ENCODE data around the gene SEPTIN6. TPM values are rescaled to one million over a fixed set of nuclear protein-coding genes. Genes with fewer than 3 reads are reported as not detected.

Gene SEPTIN6
- total RNA-seq: 10 to 100 TPM; 11.5 to 18.7 TPM
- 46.6 TPM for polyA plus RNA-seq (2013, experiment 1 of 2)
- polyA plus RNA-seq (2013, experiment 2 of 2): 40.6 TPM
- long read RNA-seq, experiment 1, partial matches to known transcripts: 2 of 4 reads
- long read RNA-seq, experiment 1, other reads (novel, unspliced or antisense): 2 of 4 reads
- long read RNA-seq, experiment 2, full-length matches to known transcripts: 30 of 46 reads
- long read RNA-seq, experiment 2, partial matches to known transcripts: 5 of 46 reads
- long read RNA-seq, experiment 2, other reads (novel, unspliced or antisense): 11 of 46 reads
- long read RNA-seq, experiment 3, full-length matches to known transcripts: 13 of 19 reads
- long read RNA-seq, experiment 3, partial matches to known transcripts: 3 of 19 reads
- long read RNA-seq, experiment 3, other reads (novel, unspliced or antisense): 3 of 19 reads
- long read RNA-seq, experiment 4, full-length matches to known transcripts: 19 of 28 reads
- long read RNA-seq, experiment 4, partial matches to known transcripts: 6 of 28 reads
- long read RNA-seq, experiment 4, other reads (novel, unspliced or antisense): 3 of 28 reads

GRCh38 chrX:119693040-119693995 is at the start of gene SEPTIN6:
SEPTIN6 (minus strand) TSS chrX:119693168; CDS start chrX:119693105, 63 bp downstream.
- Histone ChIP-seq H3K9ac (ENCODE audit: extremely low read depth, low read length, poor library complexity, severe bottlenecking) (peak within 1 kb of the TSS; percentile 30), H3K4me1 (ENCODE audit: control insufficient read depth, insufficient read depth, low read length) (peaks cover 3% of the 10 kb centered on the region), H3K27ac (ENCODE audit: low read depth, low read length) (peak within 1 kb of the TSS; percentile 77), H3K36me3 (ENCODE audit: control insufficient read depth, insufficient read depth, low read length) (no peaks in the 10 kb centered on the region), H3K27me3 (ENCODE audit: control insufficient read depth, insufficient read depth, low read length, poor library complexity, severe bottlenecking) (no peaks in the 10 kb centered on the region), H3K9me3 (ENCODE audit: control insufficient read depth, low read length) (no peaks in the 10 kb centered on the region), H3K4me3 (ENCODE audit: low read length) (peak within 1 kb of the TSS; percentile 82)
- peaks cover 76% of the 10 kb centered on the region for H3K9me3 Mint-ChIP-seq
- no peaks in the 10 kb centered on the region for H3K36me3 Mint-ChIP-seq (ENCODE audit: low read depth)
- H3K27ac Mint-ChIP-seq: no peak within 1 kb of the TSS
- peaks cover 11% of the 10 kb centered on the region for H3K4me1 Mint-ChIP-seq
- WGBS, 2 experiments (ENCODE audit: insufficient coverage in 1 of 2, insufficient read length in 1 of 2): 6% methylated on average over 41 of the region's 59 CpGs; no CpG with 5 or more reads in 1 of the 2 experiments
- TF ChIP-seq CTCF (conservative IDR thresholded peaks at IDR 0.05): peak; percentile 32
- peaks cover 42% of the 10 kb centered on the region for H3K27me3 Mint-ChIP-seq (ENCODE audit: insufficient read depth)
- DNase-seq: peak; percentile 87
- H3K4me3 Mint-ChIP-seq: peak within 1 kb of the TSS; percentile 68

- Mint-ChIP-seq H3K9me3 (peaks cover 59% of the 10 kb centered on the region), H3K36me3 (ENCODE audit: low read depth) (no peaks in the 10 kb centered on the region), H3K27ac (no peak overlapping the region), H3K4me1 (no peaks in the 10 kb centered on the region), H3K4me3 (no peak overlapping the region), H3K27me3 (ENCODE audit: insufficient read depth) (no peaks in the 10 kb centered on the region)
- no peaks in the 10 kb centered on the region for H3K4me1 ChIP-seq (ENCODE audit: control insufficient read depth, insufficient read depth, low read length)
- no peak overlapping the region for H3K9ac ChIP-seq (ENCODE audit: extremely low read depth, low read length, poor library complexity, severe bottlenecking)
- no peaks in the 10 kb centered on the region for H3K9me3 ChIP-seq (ENCODE audit: control insufficient read depth, low read length)
- no peak overlapping the region for H3K27ac ChIP-seq (ENCODE audit: low read depth, low read length)
- H3K36me3 ChIP-seq (ENCODE audit: control insufficient read depth, insufficient read depth, low read length): no peaks in the 10 kb centered on the region
- TF ChIP-seq CTCF (conservative IDR thresholded peaks at IDR 0.05): no peak
- H3K27me3 ChIP-seq (ENCODE audit: control insufficient read depth, insufficient read depth, low read length, poor library complexity, severe bottlenecking): no peaks in the 10 kb centered on the region
- H3K4me3 ChIP-seq (ENCODE audit: low read length): no peak overlapping the region
- 77 to 92% methylated on average over 2 to 5 of the region's 5 CpGs for WGBS, 2 experiments (ENCODE audit: insufficient coverage in 1 of 2, insufficient read length in 1 of 2)
- DNase-seq: no peak
Observed at GRCh38 chrX:119738742-119739141, 45.8 kb upstream of the SEPTIN6 start.

- no peak overlapping the region for H3K27ac ChIP-seq (ENCODE audit: low read depth, low read length)
- H3K4me1 ChIP-seq (ENCODE audit: control insufficient read depth, insufficient read depth, low read length): no peaks in the 10 kb centered on the region
- Mint-ChIP-seq H3K36me3 (ENCODE audit: low read depth) (no peaks in the 10 kb centered on the region), H3K4me3 (no peak overlapping the region), H3K4me1 (no peaks in the 10 kb centered on the region), H3K9me3 (peaks cover 70% of the 10 kb centered on the region), H3K27ac (no peak overlapping the region), H3K27me3 (ENCODE audit: insufficient read depth) (peaks cover 1% of the 10 kb centered on the region)
- H3K9ac ChIP-seq (ENCODE audit: extremely low read depth, low read length, poor library complexity, severe bottlenecking): no peak overlapping the region
- no peaks in the 10 kb centered on the region for H3K36me3 ChIP-seq (ENCODE audit: control insufficient read depth, insufficient read depth, low read length)
- H3K9me3 ChIP-seq (ENCODE audit: control insufficient read depth, low read length): no peaks in the 10 kb centered on the region
- no peaks in the 10 kb centered on the region for H3K27me3 ChIP-seq (ENCODE audit: control insufficient read depth, insufficient read depth, low read length, poor library complexity, severe bottlenecking)
- DNase-seq: no peak
- WGBS, 2 experiments (ENCODE audit: insufficient coverage in 1 of 2, insufficient read length in 1 of 2): 94% methylated on average over 7 of the region's 12 CpGs; no CpG with 5 or more reads in 1 of the 2 experiments
- TF ChIP-seq CTCF (conservative IDR thresholded peaks at IDR 0.05): no peak
- no peak overlapping the region for H3K4me3 ChIP-seq (ENCODE audit: low read length)
Observed at GRCh38 chrX:119736206-119736764, 43.3 kb upstream of the SEPTIN6 start.
